ENCODE data around the gene CDH22. TPM values are rescaled to one million over a fixed set of nuclear protein-coding genes. Genes with fewer than 3 reads are reported as not detected.

The CDH22 gene
- total and polyA plus RNA-seq, 9 of the 15 experiments (the other 6 are each of a cell fraction or from before 2014, with no cell fraction given), result 0.07 to 0.08 TPM; not detected in 7

- no peak for TF ChIP-seq ZBTB33 (CRISPR knock-in tag; IDR thresholded peaks at IDR 0.05)
- TF ChIP-seq PRMT5 (CRISPR knock-in tag; IDR thresholded peaks at IDR 0.05), result no peak
- TF ChIP-seq NR2C2 (CRISPR knock-in tag; IDR thresholded peaks at IDR 0.05), result no peak
- no peak for TF ChIP-seq NR2C2 (tag; IDR thresholded peaks at IDR 0.05)
- TF ChIP-seq CCNT2 (IDR thresholded peaks at IDR 0.05; ENCODE audit: borderline replicate concordance, extremely low read depth, insufficient read length, low read depth, low read length), result no peak
- no peak for TF ChIP-seq LCOR (CRISPR knock-in tag; IDR thresholded peaks at IDR 0.05)
Observed at GRCh38 chr20:46286382-46286781, 21.9 kb downstream of the CDH22 start (continued).

- Histone ChIP-seq H4K20me1 (replicated peaks; ENCODE audit: control insufficient read depth, insufficient read depth, low read length) (0 out of 2 replicates have a peak, but pooled peaks cover 9% of the 10 kb centered on the region), H2AFZ (ENCODE audit: low read depth, low read length) (no peak overlapping the region), H3K27ac (ENCODE audit: extremely low read depth, low read depth, low read length) (no peak overlapping the region), H3K9ac (ENCODE audit: insufficient read depth in 1 of 2, low read depth in 2 of 2, low read length in 2 of 2) (no peak overlapping the region), H3K79me2 (ENCODE audit: control insufficient read depth, insufficient read depth, low read length) (no peaks in the 10 kb centered on the region), H3K27me3 (ENCODE audit: control insufficient read depth in 2 of 2, insufficient read depth in 2 of 2, low read length in 2 of 2) (peaks cover 28 to 67% of the 10 kb centered on the region in 2 experiments), H3K36me3 (ENCODE audit: control insufficient read depth, insufficient read depth, low read length) (no peaks in the 10 kb centered on the region), H3K4me1 (replicated peaks in 1 of 2; ENCODE audit: control insufficient read depth in 2 of 2, insufficient read depth in 2 of 2, low read length in 2 of 2) (no peaks in the 10 kb centered on the region), H3K4me3 (no peak overlapping the region), H3K9me3 (replicated peaks; ENCODE audit: control insufficient read depth, insufficient read depth, low read depth, low read length) (no peaks in the 10 kb centered on the region), H3K4me2 (ENCODE audit: insufficient read depth, low read length) (no peak overlapping the region), H3K9me1 (ENCODE audit: control insufficient read depth, insufficient read depth, low read length) (no peaks in the 10 kb centered on the region)
- FAIRE-seq, result no peak
- in situ Hi-C loops (cut with MboI), result no loop called here
- TF ChIP-seq ZNF707 (CRISPR knock-in tag; conservative IDR thresholded peaks at IDR 0.05) (no peak), RBM25 (IDR thresholded peaks at IDR 0.05; ENCODE audit: low read depth, low read length, severe bottlenecking) (peak; percentile 67)
- intact Hi-C loops (cut with micrococcal nuclease), result no loop called here
- 0% methylated on average over 3 of the region's 3 CpGs for WGBS (ENCODE audit: insufficient coverage, low coverage, missing lambda C conversion rate)
- BruUV-seq (replicated peaks), result no TSS peak
- ChIA-PET POLR2A (interaction anchor here (0.6 kb wide), 1 partner anchor 20 kb away, joined by 3 read pairs; no protein-coding TSS in a partner anchor), CTCF (ENCODE audit: low intra/inter-chr PET ratio) (no interaction called here)
- no peak for ATAC-seq
- DNase-seq (ENCODE audit: extremely low read depth in 1 of 4, low spot score in 3 of 4), result no peak
Observed at GRCh38 chr20:46285740-46286139, 22.6 kb downstream of the CDH22 start.
